T-helper 2 cell (primary cell): ENCODE data around the gene TOMT.

Source experiments
- DNase-seq, 5 experiments: peaks; one replicate each; pipeline versions ENCODE4 v3.0.0 to v3.0.0-alpha.2; 2012 to 2022

TOMT gene

GRCh38 chr11:72088076-72088808, 17.5 kb upstream of the TOMT start:
- DNase-seq: no peak

- DNase-seq: peak in 4 of 5 experiments; percentile 27 to 64 (median 51)
These were observed 14.4 kb upstream of the TOMT start for GRCh38 chr11:72091292-72091691.

GRCh38 chr11:72098741-72099140, 7.0 kb upstream of the TOMT start:
- DNase-seq: no peak

- DNase-seq: no peak
These were observed 5.7 kb upstream of the TOMT start for GRCh38 chr11:72100009-72100408.

GRCh38 chr11:72100462-72100861, 5.3 kb upstream of the TOMT start:
- no peak for DNase-seq

GRCh38 chr11:72102162-72102561, 3.6 kb upstream of the TOMT start:
- DNase-seq: no peak

- no peak for DNase-seq
These were observed 3.1 kb upstream of the TOMT start for GRCh38 chr11:72102631-72102945.

GRCh38 chr11:72102946-72103753, 2.6 kb upstream of the TOMT start, which contains the start of gene LAMTOR1:
LAMTOR1 (minus strand) TSS chr11:72103297; CDS start chr11:72103224, 73 bp downstream.
- DNase-seq: peak; percentile 89 to 99 (median 96)

- no peak for DNase-seq
These were observed 2.0 kb upstream of the TOMT start for GRCh38 chr11:72103754-72104167.

GRCh38 chr11:72111300-72112142, 5.8 kb downstream of the TOMT start:
- DNase-seq: no peak

- DNase-seq: peak; percentile 78 to 100 (median 98)
These were observed 6.6 kb downstream of the TOMT start, which contains the start of gene ANAPC15 for GRCh38 chr11:72112143-72112977. ANAPC15 (minus strand) TSS chr11:72112695; CDS start chr11:72111276, 1,419 bp downstream.

- DNase-seq: no peak
These were observed 7.5 kb downstream of the TOMT start for GRCh38 chr11:72112978-72113808.

- no peak for DNase-seq
These were observed 8.8 kb downstream of the TOMT start for GRCh38 chr11:72114570-72114969.

GRCh38 chr11:72116019-72116755, 10.5 kb downstream of the TOMT start:
- DNase-seq: no peak

- no peak for DNase-seq
These were observed 13.5 kb downstream of the TOMT start for GRCh38 chr11:72119198-72119597.

- DNase-seq: no peak
These were observed 15.2 kb downstream of the TOMT start for GRCh38 chr11:72120930-72121329.

GRCh38 chr11:72122607-72123006, 16.9 kb downstream of the TOMT start:
- no peak for DNase-seq

- DNase-seq: no peak
These were observed 17.5 kb downstream of the TOMT start for GRCh38 chr11:72123117-72123653.

GRCh38 chr11:72124046-72124445, 18.3 kb downstream of the TOMT start:
- no peak for DNase-seq

GRCh38 chr11:72125956-72126355, 20.2 kb downstream of the TOMT start:
- no peak for DNase-seq
